ENCODE measurements around the gene TTC28. TPM values are rescaled to one million over a fixed set of nuclear protein-coding genes. Genes with fewer than 3 reads are reported as not detected.

The TTC28 gene
- total and polyA plus RNA-seq, 10 of the 15 experiments (the other 5 are each of a cell fraction or from before 2014, with no cell fraction given): 0.15 to 8.4 (median 1.4) TPM

- TF ChIP-seq PRDM15 (CRISPR knock-in tag; IDR thresholded peaks at IDR 0.05): no peak
- TF ChIP-seq RB1 (IDR thresholded peaks at IDR 0.05; ENCODE audit: borderline replicate concordance): no peak
- no peak for TF ChIP-seq ZZZ3 (IDR thresholded peaks at IDR 0.05; ENCODE audit: control insufficient read depth, insufficient read length, low read depth)
- no peak for TF ChIP-seq ZBTB33 (IDR thresholded peaks at IDR 0.05)
- TF ChIP-seq CUX1 (IDR thresholded peaks at IDR 0.05; ENCODE audit: insufficient replicate concordance, low read depth, low read length): no peak
- no peak for TF ChIP-seq NR2C2 (IDR thresholded peaks at IDR 0.05; ENCODE audit: borderline replicate concordance, control insufficient read depth, insufficient read length, low read depth)
- TF ChIP-seq RCOR1 (conservative IDR thresholded peaks at IDR 0.05; ENCODE audit: low read depth, low read length): no peak
- TF ChIP-seq CBFB (IDR thresholded peaks at IDR 0.05; ENCODE audit: low read depth): no peak
- no peak for TF ChIP-seq POLR2AphosphoS2 (IDR thresholded peaks at IDR 0.05; ENCODE audit: low read depth, low read length)
- TF ChIP-seq NFIC (IDR thresholded peaks at IDR 0.05; ENCODE audit: low read depth, low read length): no peak
- no peak for TF ChIP-seq JUNB (IDR thresholded peaks at IDR 0.05)
Measured at GRCh38 chr22:28268850-28269249, 410.8 kb downstream of the TTC28 start (continued).

Data from GM12878 (cell line).